Left colon (tissue), 2 donors: ENCODE data around the gene SDK1. TPM values are rescaled to one million over a fixed set of nuclear protein-coding genes. Genes with fewer than 3 reads are reported as not detected.

Experiments
- ATAC-seq: fragments of 200-7000 bp; cut with Tn5 transposase; one replicate; pipeline ENCODE4 v1.9.1; 2020; ENCODE audit warnings: mild to moderate bottlenecking, moderate library complexity
- DNase-seq, 2 donors: peaks; one replicate each; pipeline ENCODE4 v3.0.0-alpha.2; 2020
- intact Hi-C, 2 donors: fragments of 100-400 bp; cut with DNase I in 1 of 2; cut with micrococcal nuclease in 1 of 2; formaldehyde crosslinking; loops; one replicate each; pipeline versions ENCODE4 v1.11.2 to v1.14.0; 2022; cut with DNase I, micrococcal nuclease
- total RNA-seq, 2 donors: library from RNA; stranded (reverse); fragmentation: NEBNext Ultra II Directional; extraction: Animal tissue kit (Norgen Biotek cat#: 25700); gene quantifications; one replicate each; pipeline ENCODE4 v1.2.1, GENCODE V29; 2021
- donor health status: DM: no; HTN: no; CAD: no.
- donor health status: DM: yes; HTN: yes; CAD: no.

The SDK1 gene
- total RNA-seq, 2 donors from 2014 or later, result 3.4 to 5.8 TPM

DNA sequence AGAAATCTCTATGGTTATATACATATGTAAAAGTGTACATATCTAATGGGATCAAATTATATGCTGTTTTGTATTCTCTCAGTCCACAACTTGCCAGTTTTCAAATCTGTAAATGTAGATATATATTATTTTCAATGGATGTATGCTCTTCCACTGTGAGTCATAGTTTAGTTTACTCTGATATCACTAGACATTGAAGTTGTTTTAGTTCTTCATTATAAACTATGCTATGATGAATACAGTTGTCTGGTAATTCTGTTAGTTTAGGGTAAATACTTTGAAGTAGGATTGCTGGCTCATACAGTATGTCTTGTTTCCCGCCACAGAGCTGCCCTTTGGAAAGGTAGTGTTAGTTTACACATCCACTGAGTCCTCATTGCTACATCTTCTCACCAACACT, 25.2 kb downstream of the SDK1 start:
- ATAC-seq (no peak), DNase-seq (no peak)
- intact Hi-C loops, result no loop called here

- intact Hi-C loops, result no loop called here
- no peak for ATAC-seq
Measured at GRCh38 chr7:3327099-3327498, 26.0 kb downstream of the SDK1 start.

DNA sequence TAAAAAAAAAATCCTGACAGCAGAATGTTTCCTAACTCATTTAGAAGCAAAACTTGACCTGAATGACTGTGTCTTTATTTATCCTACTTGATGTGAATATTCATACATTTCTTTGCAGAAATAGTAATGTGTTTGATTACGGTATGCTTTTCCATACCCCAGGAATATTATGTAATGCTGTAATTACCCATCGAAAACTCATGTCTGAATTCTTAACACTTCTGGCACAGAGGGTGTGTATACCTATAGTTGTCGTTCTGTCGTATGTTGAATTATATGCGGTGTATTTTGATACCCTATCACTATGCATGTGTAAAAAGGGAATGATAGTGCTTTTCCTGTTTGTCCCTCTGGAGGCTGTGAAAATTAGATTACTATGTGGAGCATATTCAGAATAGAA, 26.6 kb downstream of the SDK1 start:
- intact Hi-C loops, result no loop called here
- no peak for ATAC-seq

More at GRCh38 chr7:3327099-3327498, 26.0 kb downstream of the SDK1 start:
- no peak for DNase-seq

DNA sequence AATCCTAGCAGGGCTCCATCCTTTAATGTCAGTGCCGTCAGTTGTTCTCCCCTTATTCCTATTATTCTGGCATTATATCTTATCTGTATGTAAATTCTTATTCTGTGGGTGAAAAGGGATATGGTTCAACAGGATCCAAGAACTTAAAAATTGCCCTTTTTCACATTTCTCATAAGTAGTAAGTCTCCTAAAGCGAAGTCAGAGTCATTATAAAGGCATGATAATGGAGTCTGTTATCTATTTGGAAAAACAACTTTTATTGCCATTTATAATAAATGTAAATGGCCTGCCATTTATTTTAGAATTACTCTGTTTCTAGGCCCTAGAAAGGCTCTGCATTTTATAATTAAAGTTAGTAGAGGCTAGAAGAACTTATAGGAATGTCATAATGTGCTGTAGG, 31.3 kb downstream of the SDK1 start:
- no peak for ATAC-seq
- intact Hi-C loops, result no loop called here
- DNase-seq, result no peak

More for the DNA sequence above, 26.6 kb downstream of the SDK1 start:
- no peak for DNase-seq

DNA sequence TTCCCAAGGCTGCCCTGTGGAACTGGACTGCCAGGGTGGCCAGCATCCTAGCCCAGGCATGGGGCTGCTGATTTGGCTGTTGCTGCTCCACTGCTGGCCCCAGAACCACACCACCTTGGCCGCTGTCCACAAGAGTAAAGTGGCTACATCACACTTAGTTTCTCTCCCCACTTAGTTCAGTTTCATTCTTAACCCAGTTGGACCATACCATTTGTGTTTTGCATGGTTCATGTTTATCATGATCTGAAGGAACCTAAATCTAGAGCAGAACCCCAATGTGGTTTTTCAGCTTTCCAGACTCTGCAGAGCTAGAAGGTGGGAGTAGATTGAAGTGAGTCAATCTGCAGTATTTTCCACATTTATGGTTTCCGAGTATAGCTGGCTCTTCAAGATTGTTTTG, 32.8 kb downstream of the SDK1 start:
- no peak for DNase-seq
- ATAC-seq, result no peak
- intact Hi-C loops, result no loop called here

DNA sequence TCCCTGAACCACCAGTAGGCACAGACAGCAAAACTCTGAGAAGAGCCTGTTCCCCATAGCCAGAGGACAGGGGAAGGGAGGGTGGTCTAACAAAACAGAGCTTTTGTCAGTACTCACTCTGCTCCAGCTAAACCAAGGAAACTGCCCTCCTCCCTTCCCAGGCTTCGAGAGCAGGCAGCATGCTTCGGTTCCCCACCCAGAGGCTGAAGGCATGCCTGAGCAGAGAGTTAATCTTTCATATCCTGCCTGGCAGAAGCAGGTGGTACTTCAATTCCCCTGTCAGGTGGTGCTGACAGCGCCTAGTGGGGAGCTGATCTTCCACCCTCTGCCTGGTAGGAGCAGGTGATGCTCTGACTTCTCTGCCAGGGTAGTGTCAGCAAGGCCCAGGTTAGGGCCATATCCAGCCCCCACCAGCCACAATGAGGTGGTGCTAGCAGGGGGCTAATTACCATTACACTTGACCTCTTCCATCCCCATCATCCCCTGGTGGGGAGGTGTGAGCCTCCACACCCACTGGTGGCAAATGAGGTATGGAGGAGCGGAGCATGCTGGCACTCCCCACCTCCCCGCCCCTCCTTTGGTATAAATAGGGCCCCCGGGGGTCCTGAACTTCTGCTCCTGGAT, 35.1 kb downstream of the SDK1 start:
- intact Hi-C loops, result no loop called here
- ATAC-seq, result no peak

DNA sequence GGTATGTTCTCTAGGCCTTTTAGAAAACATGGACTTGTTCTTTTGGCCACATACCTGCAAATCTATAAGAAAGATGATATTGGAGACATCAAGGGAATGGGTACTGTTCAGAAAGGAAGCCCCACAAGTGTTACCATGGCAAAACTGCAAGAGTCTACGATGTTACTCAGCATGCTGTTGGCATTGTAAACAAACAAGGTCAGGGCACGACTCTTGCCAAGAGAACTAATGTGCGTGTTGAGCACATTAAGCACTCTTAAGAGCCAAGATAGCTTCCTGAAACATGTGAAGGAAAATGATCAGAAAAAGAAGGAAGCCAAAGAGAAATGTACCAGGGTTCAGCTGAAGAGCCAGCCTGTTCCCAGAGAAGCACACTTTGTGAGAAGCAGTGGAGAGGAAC, 37.1 kb downstream of the SDK1 start:
- ATAC-seq (no peak), DNase-seq (no peak)
- intact Hi-C loops, result no loop called here

More for the DNA sequence above, 35.1 kb downstream of the SDK1 start:
- DNase-seq, result no peak

DNA sequence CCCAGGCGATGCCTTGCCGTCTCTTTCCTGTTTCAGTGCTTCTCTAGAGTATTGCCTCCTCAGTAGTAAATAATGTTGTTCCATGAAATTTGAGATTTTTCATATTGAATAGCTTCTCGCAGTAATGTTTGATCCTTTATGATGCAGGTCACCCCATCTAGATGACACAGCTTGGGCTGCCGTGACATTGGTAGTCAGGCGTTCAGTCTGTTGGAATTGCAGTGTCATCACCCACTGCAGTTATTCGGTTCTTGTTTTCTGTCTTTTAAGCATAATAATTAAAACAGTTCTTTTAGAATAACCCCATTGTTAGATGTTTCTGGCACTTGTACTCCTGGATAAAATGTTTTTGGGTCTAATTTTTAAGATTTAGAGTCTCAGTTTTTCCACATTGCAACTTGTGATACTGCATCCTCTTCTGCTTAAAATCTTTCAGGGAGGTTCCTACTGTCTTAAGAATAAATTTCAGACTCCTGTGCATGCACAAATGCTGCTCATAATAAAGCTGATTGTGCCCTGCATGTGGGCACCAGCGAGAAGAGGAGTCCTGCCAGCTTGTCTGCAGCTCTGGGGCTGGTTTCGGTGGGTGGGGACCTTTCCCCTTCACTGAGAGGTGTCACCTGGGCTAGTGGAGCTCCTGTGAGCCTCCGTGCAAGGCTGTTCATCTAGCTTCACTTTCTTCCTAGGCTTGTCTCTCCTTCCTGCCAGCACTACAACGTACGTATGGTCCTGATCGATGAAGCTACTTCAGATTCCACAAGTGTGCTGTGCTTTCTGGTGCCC, 44.8 kb downstream of the SDK1 start:
- intact Hi-C loops, result no loop called here
- DNase-seq (no peak), ATAC-seq (no peak)

DNA sequence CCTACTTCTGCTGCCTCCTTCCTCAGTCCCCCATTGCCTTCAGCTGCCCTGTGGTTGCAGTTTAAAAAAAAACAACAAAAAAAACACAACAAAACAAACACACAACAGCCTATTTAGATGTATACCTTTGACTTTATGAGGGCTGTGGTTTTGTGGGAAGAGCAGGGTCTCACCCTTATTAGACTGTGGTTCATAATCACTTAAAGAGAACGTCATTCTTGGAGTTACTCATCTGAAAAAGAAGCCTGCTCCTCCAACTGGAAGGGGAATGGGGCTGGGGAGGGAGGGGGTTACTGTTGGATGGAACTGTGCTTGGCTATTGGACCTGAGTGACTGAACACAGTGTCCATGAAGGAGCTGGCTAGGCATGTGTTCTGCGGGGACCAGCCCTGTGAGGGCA, 48.1 kb downstream of the SDK1 start:
- intact Hi-C loops, result no loop called here
- DNase-seq (no peak), ATAC-seq (no peak)

DNA sequence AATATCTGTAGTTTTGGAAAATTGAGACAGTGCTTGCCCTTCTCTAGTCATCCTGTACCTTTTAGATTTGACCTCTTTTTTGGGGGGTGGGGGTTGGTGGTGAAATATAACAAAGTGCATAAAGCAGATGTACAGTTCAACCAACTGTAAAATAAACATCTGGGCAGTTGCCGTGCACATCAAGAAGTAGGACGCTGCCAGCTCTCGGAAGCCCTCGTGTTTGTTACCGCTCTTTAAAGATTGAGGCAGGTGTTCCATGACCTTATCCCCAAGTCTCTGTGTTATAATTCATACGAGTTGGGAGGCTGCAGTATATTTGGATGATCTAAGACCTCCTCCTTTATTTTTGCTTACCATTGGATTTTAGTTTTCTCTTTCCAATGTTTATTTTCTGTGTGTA, 55.1 kb downstream of the SDK1 start:
- intact Hi-C loops, result no loop called here
- ATAC-seq (no peak), DNase-seq (no peak)

DNA sequence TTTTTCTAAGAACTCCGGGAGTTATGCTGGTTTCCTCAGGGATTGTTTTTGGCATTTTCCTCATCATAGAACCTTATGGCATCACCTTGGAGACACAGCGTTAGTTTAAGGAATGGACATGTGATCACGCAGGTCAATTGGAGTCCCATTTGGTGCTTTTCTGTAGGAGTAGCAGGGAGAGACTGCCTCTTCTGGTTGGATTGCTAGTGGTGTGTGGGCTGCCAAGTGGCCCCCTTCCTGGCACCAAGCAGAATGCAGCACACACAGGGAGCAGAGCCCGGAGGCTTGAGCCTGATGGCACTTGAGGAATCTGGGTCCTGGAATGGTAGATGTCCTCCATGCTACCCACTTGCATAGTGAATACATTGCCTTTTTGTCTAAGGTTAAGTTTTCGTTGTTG, 57.9 kb downstream of the SDK1 start:
- DNase-seq (no peak), ATAC-seq (no peak)
- intact Hi-C loops, result no loop called here

- ATAC-seq (no peak), DNase-seq (no peak)
- intact Hi-C loops, result no loop called here
Measured at GRCh38 chr7:3367261-3367660, 66.2 kb downstream of the SDK1 start.

DNA sequence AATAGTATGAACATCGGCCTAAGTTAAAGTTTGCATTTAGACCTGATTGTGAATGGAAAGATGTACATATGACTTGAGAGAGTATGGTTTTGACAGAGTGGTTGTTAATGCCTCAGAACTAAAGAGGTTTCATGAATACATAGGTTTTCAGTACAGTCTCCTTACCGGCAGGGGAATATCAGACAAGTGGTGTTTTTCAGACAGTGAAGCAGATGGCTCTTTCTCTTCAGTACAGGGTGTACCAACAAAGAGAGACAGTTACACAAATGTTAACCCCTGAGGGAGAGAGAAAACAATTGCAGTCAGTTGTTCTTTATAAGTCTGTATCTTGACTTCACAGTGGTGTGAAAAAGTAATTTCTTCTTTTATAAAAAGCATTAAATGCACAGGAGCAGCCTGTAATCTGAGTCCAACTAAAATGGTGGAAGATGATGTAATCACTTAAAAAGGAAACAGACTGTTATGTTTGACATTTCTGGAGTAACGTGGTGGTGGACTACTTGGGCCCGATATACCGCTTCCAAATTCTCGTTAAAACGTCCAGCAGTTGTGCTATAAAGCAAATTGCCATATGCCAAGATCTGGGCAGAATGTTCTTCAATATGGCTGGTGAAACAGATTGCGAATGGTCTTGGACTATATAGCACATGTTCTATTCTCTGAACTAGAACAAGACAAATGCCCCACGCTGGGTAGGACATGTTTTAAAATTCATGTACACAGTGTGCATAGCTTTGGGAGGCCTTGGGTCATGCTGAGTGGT, 69.2 kb downstream of the SDK1 start:
- intact Hi-C loops, result no loop called here
- ATAC-seq (no peak), DNase-seq (no peak)

DNA sequence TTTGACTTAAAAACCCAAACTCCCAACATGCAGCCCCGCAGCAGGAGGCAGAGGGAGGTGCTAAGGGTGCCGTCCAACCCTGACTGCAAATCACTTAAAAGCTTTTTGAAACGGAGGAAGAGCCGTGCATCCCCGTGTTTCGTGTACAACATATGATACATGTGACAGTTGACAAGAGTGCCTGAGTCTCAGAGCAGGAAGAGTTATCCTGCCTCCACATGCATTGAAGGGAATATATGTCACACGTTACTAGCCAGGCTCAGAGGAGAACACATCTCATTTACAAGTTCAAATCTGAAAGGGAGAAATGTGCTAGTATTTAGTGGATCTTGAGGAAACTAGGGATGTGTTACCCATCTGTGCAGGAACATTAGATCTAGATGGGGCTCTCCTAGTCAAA, 69.9 kb downstream of the SDK1 start:
- no peak for DNase-seq
- intact Hi-C loops, result no loop called here
- no peak for ATAC-seq

DNA sequence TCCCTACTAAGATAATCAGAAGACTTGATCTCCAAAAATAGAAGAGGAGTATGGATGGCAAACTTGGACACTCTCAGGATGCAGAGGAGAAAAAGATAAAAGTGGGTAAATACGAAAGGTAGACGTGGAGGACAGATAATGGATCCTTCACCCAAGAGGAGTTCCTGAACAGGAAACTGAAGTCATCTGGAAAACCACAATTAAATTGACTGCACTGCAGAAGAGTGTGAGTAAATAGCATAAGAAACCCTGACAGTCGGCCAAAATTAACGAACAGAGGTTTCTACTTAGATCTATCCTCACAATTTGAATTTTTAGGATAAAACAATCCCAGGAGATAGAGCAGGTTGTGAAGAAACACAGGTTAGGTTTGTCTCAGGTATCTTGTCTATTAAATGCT, 70.5 kb downstream of the SDK1 start:
- DNase-seq (no peak), ATAC-seq (no peak)
- intact Hi-C loops, result no loop called here

DNA sequence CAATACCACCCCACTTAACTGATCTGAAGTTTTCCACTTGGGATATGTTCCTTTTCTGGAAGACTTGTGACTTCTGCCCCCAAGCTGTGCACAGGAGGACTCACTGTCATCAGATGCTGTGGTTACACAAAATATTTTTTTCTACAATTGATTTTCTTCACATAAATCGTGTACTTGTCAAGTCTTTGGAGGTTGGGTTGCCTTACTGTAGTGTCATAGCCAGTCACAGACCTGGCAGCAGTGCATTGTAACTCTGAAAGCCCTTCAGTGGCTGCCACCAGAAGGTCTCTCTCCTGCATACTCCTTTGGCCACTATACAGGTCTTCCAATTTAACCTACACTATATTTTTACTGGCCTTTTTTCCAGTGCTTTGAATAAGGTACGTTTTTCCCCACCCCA, 73.2 kb downstream of the SDK1 start:
- no peak for ATAC-seq
- intact Hi-C loops, result no loop called here
- no peak for DNase-seq

DNA sequence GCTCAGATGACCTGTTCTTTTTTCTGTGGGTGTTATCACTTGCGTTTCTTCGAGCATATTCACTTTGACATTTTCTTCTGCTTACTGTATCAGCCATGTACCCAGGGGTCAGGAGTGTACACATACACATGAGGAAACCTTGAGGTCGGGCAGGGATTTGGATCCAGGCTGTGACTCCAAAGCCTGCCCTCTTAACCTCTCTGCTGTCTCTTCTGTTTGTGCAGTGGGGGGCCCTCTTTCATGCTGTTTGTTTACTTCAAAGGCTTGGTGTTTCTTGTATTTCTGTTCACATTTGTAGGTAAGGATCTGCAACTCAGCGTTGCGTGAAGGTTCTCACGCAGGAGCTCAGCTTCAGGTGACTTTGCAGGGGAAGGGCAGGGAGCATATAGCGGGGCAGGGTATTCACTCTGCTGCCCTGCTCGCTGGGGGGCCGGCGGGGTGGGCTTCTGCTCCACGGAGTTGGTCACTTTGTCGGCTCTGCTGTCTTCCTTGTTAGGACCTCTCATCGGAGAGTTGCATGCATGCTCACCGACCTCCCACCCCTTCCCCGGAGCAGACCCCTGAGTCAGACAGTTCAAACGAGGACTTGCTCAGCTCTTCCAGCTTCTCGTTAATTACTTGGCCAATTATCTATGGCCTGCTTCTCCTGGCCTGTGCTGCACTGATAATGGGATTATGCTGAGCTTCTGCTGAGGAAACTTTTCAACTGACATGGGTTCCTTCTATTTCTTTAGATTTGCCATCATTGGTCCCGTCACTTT, 77.5 kb downstream of the SDK1 start:
- no peak for DNase-seq
- no peak for ATAC-seq
- intact Hi-C loops, result no loop called here

DNA sequence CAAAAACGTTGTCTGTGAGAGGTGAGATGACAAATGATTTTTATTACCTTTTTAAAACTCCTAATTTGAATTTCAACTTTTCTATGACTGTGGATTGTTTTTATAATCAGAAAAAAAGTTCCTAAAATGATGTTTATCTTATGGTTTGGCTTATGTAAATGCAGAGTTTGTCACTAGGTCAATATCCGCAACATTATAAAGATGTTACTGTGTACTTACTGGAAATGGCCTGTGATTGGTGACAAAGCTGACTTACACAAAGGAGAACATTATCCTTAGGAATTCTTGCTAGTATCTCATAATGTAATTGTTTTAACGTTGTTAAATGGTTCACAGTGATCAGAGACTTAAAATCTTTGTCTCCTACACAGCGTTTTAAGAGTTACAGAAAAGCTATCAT, 79.0 kb downstream of the SDK1 start:
- ATAC-seq, result no peak
- intact Hi-C loops, result no loop called here
- DNase-seq, result no peak

- ATAC-seq, result no peak
- intact Hi-C loops, result no loop called here
- DNase-seq, result no peak
Measured at GRCh38 chr7:3380886-3381685, 80.0 kb downstream of the SDK1 start.
